ENCODE data around the gene LMTK3. TPM values are rescaled to one million over a fixed set of nuclear protein-coding genes. Genes with fewer than 3 reads are reported as not detected.

The LMTK3 gene
- total and polyA plus RNA-seq, 2 of the 4 experiments (the other 2 are of a cell fraction): 0.18 to 0.87 TPM

GRCh38 chr19:48436586-48436985, 75.0 kb downstream of the LMTK3 start:
- Histone ChIP-seq H3K14ac (replicated peaks; ENCODE audit: low read depth, low read length) (no peak overlapping the region), H3K36me3 (ENCODE audit: control insufficient read depth, insufficient read depth, low read length) (no peaks in the 10 kb centered on the region), H3K79me1 (ENCODE audit: low read depth in 1 of 2, low read length in 2 of 2) (no peaks in the 10 kb centered on the region), H2BK120ac (ENCODE audit: low read depth, low read length) (no peak overlapping the region), H4K91ac (ENCODE audit: insufficient read depth, low read depth, low read length) (no peak overlapping the region), H3K27me3 (ENCODE audit: control insufficient read depth, insufficient read depth, low read length) (peaks cover 3% of the 10 kb centered on the region), H2AK9ac (replicated peaks; ENCODE audit: low read depth, low read length, poor library complexity) (no peak overlapping the region), H2BK20ac (ENCODE audit: low read depth, low read length) (no peak overlapping the region), H3K9me1 (ENCODE audit: insufficient read depth, low read length) (no peaks in the 10 kb centered on the region), H2BK5ac (ENCODE audit: low read depth, low read length, poor library complexity, severe bottlenecking) (no peak overlapping the region), H2AK5ac (ENCODE audit: low read depth, low read length) (no peak overlapping the region), H3K9me3 (ENCODE audit: control insufficient read depth, insufficient read depth, low read length) (no peaks in the 10 kb centered on the region), H3K23ac (ENCODE audit: low read depth, low read length) (no peak overlapping the region), H2AFZ (replicated peaks; ENCODE audit: low read length, poor library complexity) (no peak overlapping the region), H3K9ac (ENCODE audit: low read depth, low read length) (no peak overlapping the region), H3K27ac (ENCODE audit: insufficient read depth, low read length) (no peak overlapping the region), H3K4me2 (ENCODE audit: low read depth, low read length) (no peak overlapping the region), H4K20me1 (ENCODE audit: insufficient read depth, low read length) (no peaks in the 10 kb centered on the region), H4K8ac (ENCODE audit: low read depth in 2 of 2, low read length in 2 of 2) (no peak overlapping the region), H3K18ac (ENCODE audit: low read depth, low read length) (no peak overlapping the region), H3K4me3 (ENCODE audit: insufficient read depth, low read depth, low read length) (no peak overlapping the region), H4K5ac (ENCODE audit: low read depth, low read length) (no peak overlapping the region), H3K56ac (ENCODE audit: extremely low read depth, insufficient read depth, low read length) (no peak overlapping the region), H3K4ac (ENCODE audit: low read depth, low read length) (no peak overlapping the region), H2BK15ac (ENCODE audit: low read depth, low read length) (no peak overlapping the region), H3K4me1 (ENCODE audit: control insufficient read depth, insufficient read depth, low read length) (no peaks in the 10 kb centered on the region)
- TF ChIP-seq ELK1 (IDR thresholded peaks at IDR 0.05; ENCODE audit: borderline replicate concordance, low read depth, low read length) (no peak), MXI1 (IDR thresholded peaks at IDR 0.05; ENCODE audit: borderline replicate concordance, low read depth, low read length) (no peak), RAD21 (IDR thresholded peaks at IDR 0.05; ENCODE audit: low read length) (no peak), USF2 (IDR thresholded peaks at IDR 0.05; ENCODE audit: low read depth, low read length) (no peak), POLR2A (IDR thresholded peaks at IDR 0.05; ENCODE audit: low read depth, low read length) (no peak), SMC3 (IDR thresholded peaks at IDR 0.05; ENCODE audit: low read depth, low read length) (no peak), RFX5 (IDR thresholded peaks at IDR 0.05; ENCODE audit: low read depth, low read length) (no peak), CTCF (conservative IDR thresholded peaks at IDR 0.05; ENCODE audit: low read depth, low read length) (no peak)
- dilution Hi-C loops (cut with HindIII; ENCODE audit: low sequenced_read_pairs, unreplicated experiment): no loop called here
- DNase-seq (no peak), ATAC-seq (ENCODE audit: low read depth) (no peak)
- in situ Hi-C loops (cut with MboI; ENCODE audit: low sequenced_read_pairs): no loop called here
- intact Hi-C loops (cut with micrococcal nuclease): no loop called here
- no TSS peak for BruUV-seq (replicated peaks)
- ChIA-PET CTCF (no interaction called here), POLR2A (ENCODE audit: unreplicated experiment) (no interaction called here)
- WGBS, 2 experiments (ENCODE audit: extremely low coverage in 2 of 2, insufficient read length in 1 of 2): 75% methylated on average over 1 of the region's 5 CpGs; no CpG with 5 or more reads in 1 of the 2 experiments

Data from IMR-90 (cell line).